Neutrophil (primary cell): ENCODE results near the gene CRYBB1.
A peak's percentile ranks its signal among the peaks of the same experiment; 100 is the strongest.

Source experiments
- H3K27ac ChIP-seq: fragments of 200-600 bp; sonication (generic); 2 replicates; pipeline ENCODE4 v1.5.1; 2016; ENCODE audit warnings: mild to moderate bottlenecking, moderate library complexity
- H3K27me3 ChIP-seq: fragments of 200-600 bp; sonication (generic); 2 replicates; pipeline ENCODE4 v1.6.0; 2016; ENCODE audit warnings: mild to moderate bottlenecking
- H3K36me3 ChIP-seq: fragments of 200-600 bp; sonication (generic); 2 replicates; pipeline ENCODE4 v1.5.1; 2017
- H3K4me1 ChIP-seq, 2 experiments: fragments of 200-600 bp in 1 of 2; sonication (generic) in 1 of 2; 1 replicate in 1 of 2; 2 replicates in 1 of 2; pipeline versions ENCODE4 v1.5.1 to v1.6.1; 2013 to 2016; ENCODE audit warnings: low read depth in 1 of 2, low read length in 1 of 2, mild to moderate bottlenecking in 1 of 2, moderate library complexity in 1 of 2; ENCODE audit not compliant: control insufficient read depth in 1 of 2, insufficient read depth in 1 of 2
- H3K4me3 ChIP-seq, 2 experiments: fragments of 200-600 bp in 1 of 2; sonication (generic) in 1 of 2; 1 replicate in 1 of 2; 2 replicates in 1 of 2; pipeline ENCODE4 v1.5.1; 2013 to 2016; ENCODE audit warnings: low read depth in 1 of 2, low read length in 1 of 2, mild to moderate bottlenecking in 1 of 2, moderate library complexity in 1 of 2
- H3K9me3 ChIP-seq: fragments of 200-600 bp; sonication (generic); 2 replicates; pipeline ENCODE4 v1.5.1; 2016
- TF ChIP-seq, protein P1 (sequence below): fragments of 200-600 bp; sonication (generic); IDR thresholded peaks from 2 replicates; pipeline ENCODE4 v1.5.1; 2016; ENCODE audit warnings: antibody characterized with exemption

The CRYBB1 gene

GRCh38 chr22:26580240-26580962 is 37.4 kb downstream of the CRYBB1 start:
- no peaks in the 10 kb centered on the region for H3K9me3 ChIP-seq
- no peaks in the 10 kb centered on the region for H3K27me3 ChIP-seq
- peak overlapping the region; percentile 16 to 45 for H3K4me3 ChIP-seq
- H3K4me1 ChIP-seq: peaks cover 52 to 59% of the 10 kb centered on the region in 2 experiments
- TF ChIP-seq, protein P1, sequence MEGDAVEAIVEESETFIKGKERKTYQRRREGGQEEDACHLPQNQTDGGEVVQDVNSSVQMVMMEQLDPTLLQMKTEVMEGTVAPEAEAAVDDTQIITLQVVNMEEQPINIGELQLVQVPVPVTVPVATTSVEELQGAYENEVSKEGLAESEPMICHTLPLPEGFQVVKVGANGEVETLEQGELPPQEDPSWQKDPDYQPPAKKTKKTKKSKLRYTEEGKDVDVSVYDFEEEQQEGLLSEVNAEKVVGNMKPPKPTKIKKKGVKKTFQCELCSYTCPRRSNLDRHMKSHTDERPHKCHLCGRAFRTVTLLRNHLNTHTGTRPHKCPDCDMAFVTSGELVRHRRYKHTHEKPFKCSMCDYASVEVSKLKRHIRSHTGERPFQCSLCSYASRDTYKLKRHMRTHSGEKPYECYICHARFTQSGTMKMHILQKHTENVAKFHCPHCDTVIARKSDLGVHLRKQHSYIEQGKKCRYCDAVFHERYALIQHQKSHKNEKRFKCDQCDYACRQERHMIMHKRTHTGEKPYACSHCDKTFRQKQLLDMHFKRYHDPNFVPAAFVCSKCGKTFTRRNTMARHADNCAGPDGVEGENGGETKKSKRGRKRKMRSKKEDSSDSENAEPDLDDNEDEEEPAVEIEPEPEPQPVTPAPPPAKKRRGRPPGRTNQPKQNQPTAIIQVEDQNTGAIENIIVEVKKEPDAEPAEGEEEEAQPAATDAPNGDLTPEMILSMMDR: no peak
- peak overlapping the region; percentile 87 for H3K27ac ChIP-seq
- H3K36me3 ChIP-seq: peaks cover 29% of the 10 kb centered on the region

- TF ChIP-seq, protein P1: no peak
- H3K27ac ChIP-seq: peak overlapping the region; percentile 87
- H3K36me3 ChIP-seq: peaks cover 29% of the 10 kb centered on the region
- H3K9me3 ChIP-seq: no peaks in the 10 kb centered on the region
- peaks cover 62 to 63% of the 10 kb centered on the region in 2 experiments for H3K4me1 ChIP-seq
- no peaks in the 10 kb centered on the region for H3K27me3 ChIP-seq
- H3K4me3 ChIP-seq: peak overlapping the region; percentile 17 to 45
Observed at GRCh38 chr22:26579331-26579886, 38.4 kb downstream of the CRYBB1 start.

DNA sequence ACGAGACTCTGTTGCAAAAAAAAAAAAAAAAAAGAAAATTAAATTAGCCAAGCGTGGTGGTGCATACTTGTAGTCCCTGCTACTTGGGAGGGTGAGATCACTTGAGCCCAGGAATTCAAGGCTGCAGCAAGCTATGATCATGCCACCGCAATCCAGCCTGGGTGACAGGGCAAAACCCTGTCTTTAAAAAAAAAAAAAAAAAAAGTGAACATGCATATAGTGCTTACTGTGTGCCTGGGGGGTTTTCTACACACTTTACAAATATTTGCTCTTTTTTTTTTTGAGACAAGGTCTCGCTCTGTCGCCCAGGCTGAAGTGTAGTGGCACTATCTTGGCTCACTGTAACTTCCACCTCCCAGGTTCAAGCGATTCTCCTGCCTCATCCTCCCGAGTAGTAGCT is 40.7 kb downstream of the CRYBB1 start:
- Histone ChIP-seq H3K4me3 (no peak overlapping the region), H3K27ac (peak overlapping the region; percentile 70), H3K27me3 (no peaks in the 10 kb centered on the region), H3K9me3 (no peaks in the 10 kb centered on the region), H3K4me1 (peaks cover 86% of the 10 kb centered on the region in 2 experiments), H3K36me3 (peaks cover 12% of the 10 kb centered on the region)
- TF ChIP-seq, protein P1: no peak

DNA sequence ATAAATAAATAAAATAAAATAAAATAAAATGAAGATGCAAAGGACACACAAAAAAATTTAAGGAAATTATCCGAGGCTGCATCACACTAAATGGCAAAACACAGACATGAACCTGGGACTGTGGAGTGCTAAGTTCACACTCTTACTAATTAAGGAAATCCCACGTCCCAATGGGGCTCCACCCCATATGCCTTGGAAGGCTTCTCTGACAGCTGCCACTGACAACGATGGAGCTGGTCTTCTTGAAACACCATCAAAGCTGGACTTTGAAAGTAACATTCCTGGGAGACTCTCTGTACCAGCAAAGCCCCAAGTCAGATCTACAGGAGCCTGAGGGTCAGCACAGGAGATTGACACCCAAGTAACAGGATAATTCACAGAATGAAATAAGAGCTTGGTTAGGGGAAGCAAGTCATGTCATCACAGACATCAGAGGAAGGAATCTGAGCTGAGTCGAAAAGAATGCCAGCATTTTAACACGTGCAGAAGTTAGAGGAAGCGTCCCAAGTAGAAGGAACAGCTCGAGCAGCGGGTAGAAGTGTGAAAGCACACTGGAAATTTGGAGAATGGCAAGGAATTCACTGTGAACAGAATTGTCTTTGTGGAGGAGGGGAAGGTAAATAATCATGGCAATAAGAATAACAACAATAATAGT is 41.7 kb downstream of the CRYBB1 start:
- H3K27ac ChIP-seq: peak overlapping the region; percentile 70
- H3K4me3 ChIP-seq: no peak overlapping the region
- no peaks in the 10 kb centered on the region for H3K9me3 ChIP-seq
- H3K27me3 ChIP-seq: no peaks in the 10 kb centered on the region
- peaks cover 94 to 95% of the 10 kb centered on the region in 2 experiments for H3K4me1 ChIP-seq
- peaks cover 2% of the 10 kb centered on the region for H3K36me3 ChIP-seq
- TF ChIP-seq, protein P1: no peak

GRCh38 chr22:26574001-26574723 is 43.7 kb downstream of the CRYBB1 start:
- TF ChIP-seq, protein P1: no peak
- no peaks in the 10 kb centered on the region for H3K27me3 ChIP-seq
- peak overlapping the region; percentile 94 for H3K27ac ChIP-seq
- H3K4me3 ChIP-seq: peak overlapping the region; percentile 36 to 51
- no peaks in the 10 kb centered on the region for H3K9me3 ChIP-seq
- no peaks in the 10 kb centered on the region for H3K36me3 ChIP-seq
- peaks cover 90% of the 10 kb centered on the region in 2 experiments for H3K4me1 ChIP-seq
